Liver (tissue), 3 donors: Measurements from ENCODE around the gene AGTRAP.

Experiments
- ATF3 ChIP-seq: IDR thresholded peaks from 2 replicates; pipeline ENCODE4 v1.6.1; 2016; ENCODE audit warnings: antibody characterized with exemption
- CTCF ChIP-seq: fragments of 150-350 bp; IDR thresholded peaks from 2 replicates; pipeline ENCODE4 v1.5.1; 2017; ENCODE audit warnings: improper control_type of control experiment, low read depth, low read length; ENCODE audit not compliant: missing input control
- FOXA1 ChIP-seq: IDR thresholded peaks from 2 replicates; pipeline ENCODE4 v1.6.1; 2016; ENCODE audit warnings: antibody characterized with exemption
- JUND ChIP-seq, 2 donors: IDR thresholded peaks; 2 replicates each; pipeline ENCODE4 v1.6.1; 2016; ENCODE audit warnings: antibody characterized with exemption in 2 of 2
- MAX ChIP-seq: IDR thresholded peaks from 2 replicates; pipeline ENCODE4 v1.6.1; 2016; ENCODE audit warnings: antibody characterized with exemption
- SP1 ChIP-seq: IDR thresholded peaks from 2 replicates; pipeline ENCODE4 v1.6.1; 2018; ENCODE audit warnings: antibody characterized with exemption, mild to moderate bottlenecking
- TAF1 ChIP-seq: conservative IDR thresholded peaks from 2 replicates; pipeline ENCODE4 v1.6.1; 2016; ENCODE audit warnings: antibody characterized with exemption, mild to moderate bottlenecking
- YY1 ChIP-seq: IDR thresholded peaks from 2 replicates; pipeline ENCODE4 v1.6.1; 2016; ENCODE audit warnings: antibody characterized with exemption, mild to moderate bottlenecking
- ZBTB33 ChIP-seq: IDR thresholded peaks from 2 replicates; pipeline ENCODE4 v1.6.1; 2016; ENCODE audit warnings: antibody characterized with exemption
- donor health status: healthy.
- donor health status: healthy.

- no peak for TF ChIP-seq YY1
- no peak for TF ChIP-seq CTCF
- TF ChIP-seq TAF1: no peak
- no peak for TF ChIP-seq MAX
- no peak for TF ChIP-seq JUND (IDR thresholded peaks at IDR 0.05)
- TF ChIP-seq FOXA1: no peak
- TF ChIP-seq SP1: no peak
- no peak for TF ChIP-seq ZBTB33
- TF ChIP-seq ATF3: no peak
Measured at GRCh38 chr1:11720033-11720376, 15.9 kb upstream of the AGTRAP start.
